ENCODE measurements around the gene HLCS. TPM values are rescaled to one million over a fixed set of nuclear protein-coding genes. Genes with fewer than 3 reads are reported as not detected.
"Not testable (repeated sequence)": the region's sequence is repeated elsewhere in the genome, so short reads cannot be mapped to it uniquely, and the experiment has no call there.

Gene HLCS
- total RNA-seq, 1 donor from 2014 or later, result 10.7 TPM

- H3K27me3 ChIP-seq, result no peaks in the 10 kb centered on the region
- H3K4me3 ChIP-seq, result no peak overlapping the region
- H3K4me1 ChIP-seq, result peaks cover 2 to 5% of the 10 kb centered on the region in 2 donors
- H3K27ac ChIP-seq, result no peak overlapping the region
- no peak for TF ChIP-seq CTCF (IDR thresholded peaks at IDR 0.05)
- no peak for DNase-seq (ENCODE audit: low spot score in 2 of 2)
- peaks cover 6 to 12% of the 10 kb centered on the region in 2 donors for H3K36me3 ChIP-seq
- intact Hi-C loops (cut with DNase I), result no loop called here
- no peaks in the 10 kb centered on the region for H3K9me3 ChIP-seq
These were observed 2.1 kb downstream of the HLCS start for GRCh38 chr21:36964398-36964797.

- intact Hi-C loops (cut with DNase I), result no loop called here
- no peak overlapping the region for H3K27ac ChIP-seq
- no peaks in the 10 kb centered on the region for H3K27me3 ChIP-seq
- peaks cover 2 to 5% of the 10 kb centered on the region in 2 donors for H3K4me1 ChIP-seq
- no peak overlapping the region for H3K4me3 ChIP-seq
- no peak for DNase-seq (ENCODE audit: low spot score in 2 of 2)
- TF ChIP-seq CTCF (IDR thresholded peaks at IDR 0.05), result no peak
- H3K36me3 ChIP-seq, result peaks cover 6 to 21% of the 10 kb centered on the region in 2 donors
- H3K9me3 ChIP-seq, result no peaks in the 10 kb centered on the region
These were observed 4.2 kb downstream of the HLCS start for GRCh38 chr21:36962098-36962780.

GRCh38 chr21:36960676-36961284 is 5.7 kb downstream of the HLCS start:
- intact Hi-C loops (cut with DNase I), result no loop called here

GRCh38 chr21:36959020-36959835 is 7.2 kb downstream of the HLCS start:
- Histone ChIP-seq H3K4me3 (no peak overlapping the region), H3K4me1 (no peaks in the 10 kb centered on the region), H3K27me3 (no peaks in the 10 kb centered on the region), H3K27ac (no peak overlapping the region), H3K36me3 (peaks cover 15 to 30% of the 10 kb centered on the region in 2 donors), H3K9me3 (no peaks in the 10 kb centered on the region)
- intact Hi-C loops (cut with DNase I), result no loop called here
- no peak for TF ChIP-seq CTCF (IDR thresholded peaks at IDR 0.05)
- no peak for DNase-seq (ENCODE audit: low spot score in 2 of 2)

More at GRCh38 chr21:36960676-36961284, 5.7 kb downstream of the HLCS start:
- no peak for TF ChIP-seq CTCF (IDR thresholded peaks at IDR 0.05)
- H3K27ac ChIP-seq, result no peak overlapping the region
- H3K4me3 ChIP-seq, result no peak overlapping the region
- H3K27me3 ChIP-seq, result no peaks in the 10 kb centered on the region
- DNase-seq (ENCODE audit: low spot score in 2 of 2), result no peak
- no peaks in the 10 kb centered on the region for H3K9me3 ChIP-seq
- peaks cover 0 to 2% of the 10 kb centered on the region in 2 donors for H3K4me1 ChIP-seq
- peaks cover 10 to 25% of the 10 kb centered on the region in 2 donors for H3K36me3 ChIP-seq

GRCh38 chr21:36955783-36956182 is 10.7 kb downstream of the HLCS start:
- no peaks in the 10 kb centered on the region for H3K27me3 ChIP-seq

GRCh38 chr21:36952331-36952730 is 14.1 kb downstream of the HLCS start:
- H3K9me3 ChIP-seq; intact Hi-C loops (cut with DNase I); H3K4me1 ChIP-seq; H3K27ac ChIP-seq; H3K4me3 ChIP-seq; H3K27me3 ChIP-seq; DNase-seq (ENCODE audit: low spot score in 2 of 2): not testable (repeated sequence)
- H3K36me3 ChIP-seq, result peaks cover 9 to 18% of the 10 kb centered on the region in 2 donors

More at GRCh38 chr21:36955783-36956182, 10.7 kb downstream of the HLCS start:
- no peaks in the 10 kb centered on the region for H3K4me1 ChIP-seq
- no peak overlapping the region for H3K4me3 ChIP-seq
- no peak for TF ChIP-seq CTCF (IDR thresholded peaks at IDR 0.05)
- intact Hi-C loops (cut with DNase I), result no loop called here
- H3K9me3 ChIP-seq, result no peaks in the 10 kb centered on the region
- DNase-seq (ENCODE audit: low spot score in 2 of 2), result no peak
- H3K36me3 ChIP-seq, result peaks cover 10 to 26% of the 10 kb centered on the region in 2 donors
- no peak overlapping the region for H3K27ac ChIP-seq

Measured in ascending aorta (tissue), 2 donors.